T-helper 17 cell (primary cell): ENCODE measurements around the gene FBXW2. TPM values are rescaled to one million over a fixed set of nuclear protein-coding genes. Genes with fewer than 3 reads are reported as not detected.

ENCODE experiments used
- ATAC-seq: fragments of 150-1000 bp; cut with Tn5 transposase; 2 replicates; pipeline ENCODE4 v1.10.0; 2021; ENCODE audit warnings: mild to moderate bottlenecking, moderate library complexity
- DNase-seq, 3 donors: peaks; one replicate each; pipeline versions ENCODE4 v3.0.0 to v3.0.0-alpha.2; 2020 to 2021
- H3K9me3 ChIP-seq: one replicate; pipeline ENCODE4 v1.7.0; 2013; ENCODE audit warnings: low read length, mild to moderate bottlenecking; ENCODE audit not compliant: control insufficient read depth, poor library complexity, severe bottlenecking
- H3K27ac Mint-ChIP-seq: one replicate; pipeline ENCODE4 v1.8.0; 2022; ENCODE audit warnings: mild to moderate bottlenecking, moderate library complexity, mixed read lengths
- H3K27me3 Mint-ChIP-seq: one replicate; pipeline ENCODE4 v1.8.0; 2022; ENCODE audit warnings: mixed read lengths
- H3K36me3 Mint-ChIP-seq: one replicate; pipeline ENCODE4 v1.8.0; 2022; ENCODE audit warnings: low read depth, mixed read lengths
- H3K4me1 Mint-ChIP-seq: one replicate; pipeline ENCODE4 v1.8.0; 2022; ENCODE audit warnings: mild to moderate bottlenecking, mixed read lengths
- H3K4me3 Mint-ChIP-seq: one replicate; pipeline ENCODE4 v1.8.0; 2022; ENCODE audit warnings: mild to moderate bottlenecking, moderate library complexity, mixed read lengths
- total RNA-seq, 4 donors: library from RNA in 2 of 4; stranded (reverse) in 2 of 4; gene quantifications; one replicate each; pipeline ENCODE4 v1.2.3 and lab custom pipeline; 2022 to 2026

Gene FBXW2
- total RNA-seq, 2 donors from 2014 or later, result 60.6 to 71.2 TPM

GRCh38 chr9:120773256-120773655, 20.0 kb downstream of the FBXW2 start:
- Mint-ChIP-seq H3K27me3 (no peaks in the 10 kb centered on the region), H3K36me3 (peaks cover 15% of the 10 kb centered on the region), H3K4me1 (peaks cover 5% of the 10 kb centered on the region), H3K27ac (no peak overlapping the region), H3K4me3 (no peak overlapping the region)
- ATAC-seq (no peak), DNase-seq (no peak)
- H3K9me3 ChIP-seq, result no peaks in the 10 kb centered on the region

GRCh38 chr9:120770931-120771330, 22.3 kb downstream of the FBXW2 start:
- Mint-ChIP-seq H3K36me3 (peaks cover 14% of the 10 kb centered on the region), H3K4me1 (peaks cover 8% of the 10 kb centered on the region), H3K4me3 (no peak overlapping the region), H3K27me3 (no peaks in the 10 kb centered on the region), H3K27ac (no peak overlapping the region)
- ATAC-seq, result no peak
- no peak for DNase-seq
- H3K9me3 ChIP-seq, result no peaks in the 10 kb centered on the region

DNA sequence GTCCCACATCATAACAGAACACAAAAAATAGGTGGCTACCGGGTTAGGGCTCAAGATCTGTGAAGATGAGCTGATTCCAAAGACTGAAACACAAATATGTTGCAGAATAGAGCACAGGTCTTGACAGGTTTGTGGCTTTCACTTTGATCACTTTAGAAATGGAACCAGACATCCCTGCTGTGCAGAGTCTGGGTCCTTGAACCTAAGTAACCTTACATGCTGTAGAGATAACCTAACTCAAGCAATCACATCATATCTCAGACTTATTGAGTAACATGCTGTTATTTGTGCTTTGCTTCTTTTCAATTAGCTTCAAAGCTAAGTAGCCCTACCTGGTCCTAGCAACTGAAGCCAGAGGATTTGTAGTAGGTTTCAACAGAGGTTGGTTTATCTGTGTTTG, 24.3 kb downstream of the FBXW2 start:
- Mint-ChIP-seq H3K27me3 (no peaks in the 10 kb centered on the region), H3K4me3 (no peak overlapping the region), H3K4me1 (peaks cover 6% of the 10 kb centered on the region), H3K27ac (peak overlapping the region; percentile 81), H3K36me3 (peaks cover 12% of the 10 kb centered on the region)
- ATAC-seq, result no peak
- H3K9me3 ChIP-seq, result no peaks in the 10 kb centered on the region
- DNase-seq, result no peak

DNA sequence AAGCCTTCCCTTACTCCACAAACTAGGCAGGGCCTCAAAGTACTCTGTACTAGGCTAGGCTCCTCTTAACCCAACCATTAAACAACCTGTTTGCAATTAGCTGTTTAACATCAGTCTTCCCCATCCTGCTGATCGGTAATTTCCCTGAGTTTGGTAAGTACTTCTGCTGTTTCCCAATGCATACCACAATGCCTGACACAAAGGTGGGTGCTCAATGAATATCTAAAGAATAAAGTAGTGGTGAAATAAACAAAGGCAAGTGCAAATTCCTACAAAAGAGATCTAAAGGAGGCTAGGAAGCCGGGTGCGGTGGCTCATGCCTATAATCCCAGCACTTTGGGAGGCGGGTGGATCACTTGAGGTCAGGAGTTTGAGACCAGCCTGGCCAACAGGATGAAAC, 25.0 kb downstream of the FBXW2 start:
- Mint-ChIP-seq H3K27ac (peak overlapping the region; percentile 81), H3K36me3 (peaks cover 12% of the 10 kb centered on the region), H3K4me1 (peaks cover 6% of the 10 kb centered on the region), H3K4me3 (no peak overlapping the region), H3K27me3 (no peaks in the 10 kb centered on the region)
- DNase-seq (no peak), ATAC-seq (no peak)
- H3K9me3 ChIP-seq, result no peaks in the 10 kb centered on the region

DNA sequence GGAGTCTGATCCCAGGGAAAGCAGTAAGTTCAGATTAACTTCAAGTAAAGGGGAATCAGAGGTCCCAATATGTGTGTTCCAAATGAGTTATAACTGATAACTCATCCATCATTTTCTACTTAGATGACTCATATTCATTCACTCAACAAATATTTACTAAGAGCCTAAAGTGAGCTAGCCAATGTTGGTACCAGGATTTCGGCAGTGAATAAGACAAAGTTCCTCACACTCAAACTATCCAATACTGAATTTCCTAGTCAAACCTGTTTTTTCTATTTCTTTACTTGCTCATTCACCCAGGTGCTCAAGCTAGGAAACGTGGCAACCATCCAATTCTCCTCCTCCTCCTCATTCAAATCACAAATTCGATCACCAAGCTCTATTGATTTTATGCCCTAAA, 25.8 kb downstream of the FBXW2 start:
- H3K9me3 ChIP-seq, result no peaks in the 10 kb centered on the region
- ATAC-seq, result no peak
- Mint-ChIP-seq H3K4me3 (no peak overlapping the region), H3K4me1 (peaks cover 6% of the 10 kb centered on the region), H3K27me3 (no peaks in the 10 kb centered on the region), H3K27ac (peak overlapping the region; percentile 81), H3K36me3 (peaks cover 12% of the 10 kb centered on the region)
- no peak for DNase-seq

DNA sequence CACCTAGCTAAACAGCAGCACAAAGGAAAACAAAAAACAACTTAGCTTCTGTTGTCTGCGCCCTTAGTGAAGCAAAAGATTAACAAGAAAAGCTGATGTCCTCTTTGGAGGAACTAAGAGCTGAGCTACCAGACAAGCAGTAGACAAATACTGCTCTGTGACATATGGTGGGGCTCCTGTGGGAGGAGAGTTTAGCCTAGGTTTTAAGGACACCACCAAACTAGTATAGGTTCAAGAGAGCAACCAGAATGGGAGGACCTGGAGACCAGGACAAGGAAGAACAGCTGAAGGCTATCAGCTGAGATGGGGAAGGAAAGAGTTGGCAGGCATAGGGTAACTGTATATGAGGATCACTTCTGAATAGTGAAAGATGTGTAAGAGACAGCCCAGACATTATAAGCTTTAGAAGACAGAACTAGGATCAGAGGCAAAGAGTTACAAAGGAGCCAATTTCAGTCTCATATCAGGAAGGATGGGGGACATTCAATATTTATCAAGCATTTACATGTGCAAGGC, 27.2 kb downstream of the FBXW2 start:
- H3K9me3 ChIP-seq, result no peaks in the 10 kb centered on the region
- Mint-ChIP-seq H3K27ac (peak overlapping the region; percentile 67), H3K4me3 (no peak overlapping the region), H3K4me1 (peaks cover 6% of the 10 kb centered on the region), H3K36me3 (peaks cover 9% of the 10 kb centered on the region), H3K27me3 (no peaks in the 10 kb centered on the region)
- DNase-seq (no peak), ATAC-seq (no peak)

DNA sequence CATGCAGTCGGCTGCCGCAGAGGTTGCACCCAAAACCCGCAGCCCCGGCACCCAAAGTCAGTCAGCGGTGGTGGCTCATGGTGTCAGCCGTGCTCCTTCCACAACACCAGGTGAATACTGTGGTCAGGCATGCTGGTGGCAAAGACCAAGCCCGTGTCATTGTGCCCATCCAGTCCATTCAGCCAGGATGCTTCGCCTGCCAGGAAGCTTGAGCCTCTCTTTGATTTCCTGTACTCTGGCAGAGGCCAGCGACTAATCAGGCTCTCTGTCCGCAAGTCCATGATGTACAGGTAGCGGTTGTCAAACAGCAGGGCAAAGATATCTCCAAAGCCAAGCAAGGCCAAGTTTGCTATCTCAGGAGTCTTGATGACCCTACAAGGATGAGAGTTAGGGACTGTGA, 28.7 kb downstream of the FBXW2 start:
- Mint-ChIP-seq H3K27me3 (no peaks in the 10 kb centered on the region), H3K27ac (no peak overlapping the region), H3K36me3 (peaks cover 9% of the 10 kb centered on the region), H3K4me1 (peaks cover 6% of the 10 kb centered on the region), H3K4me3 (no peak overlapping the region)
- DNase-seq, result no peak
- no peak for ATAC-seq
- no peaks in the 10 kb centered on the region for H3K9me3 ChIP-seq

- ATAC-seq, result no peak
- Mint-ChIP-seq H3K36me3 (peaks cover 2% of the 10 kb centered on the region), H3K4me3 (no peak overlapping the region), H3K27me3 (no peaks in the 10 kb centered on the region), H3K27ac (no peak overlapping the region), H3K4me1 (peaks cover 5% of the 10 kb centered on the region)
- no peak for DNase-seq
- H3K9me3 ChIP-seq, result no peaks in the 10 kb centered on the region
Observed at GRCh38 chr9:120761006-120761405, 32.2 kb downstream of the FBXW2 start.

DNA sequence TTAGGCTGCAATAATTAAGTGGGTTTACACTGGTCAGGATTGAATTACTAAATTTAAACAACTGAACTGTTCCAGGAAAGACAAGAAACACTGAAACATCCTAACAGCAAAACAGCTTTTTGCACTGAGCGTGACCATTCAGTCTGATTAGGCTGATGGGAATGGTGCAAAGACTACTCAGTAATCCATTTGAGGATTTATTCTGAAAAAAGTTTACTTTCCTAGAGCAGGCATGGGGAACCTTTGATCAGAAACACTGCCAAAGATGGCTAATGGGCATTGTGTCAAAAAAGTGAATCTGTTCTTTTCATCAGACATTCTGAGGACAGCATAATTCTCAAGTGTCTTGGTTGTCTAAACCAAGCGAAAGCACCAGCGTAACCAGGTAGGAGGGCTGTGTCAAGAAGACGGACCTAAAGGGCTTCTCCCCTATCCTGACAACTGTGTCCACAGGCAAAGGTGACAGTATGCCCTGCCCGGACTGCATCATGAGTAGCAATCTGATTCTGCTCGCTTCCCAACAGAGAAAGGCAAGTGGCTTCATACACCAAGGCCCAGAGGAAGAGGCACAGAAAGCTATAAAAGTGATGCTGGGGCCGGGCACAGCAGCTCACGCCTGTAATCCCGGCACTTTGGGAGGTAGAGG, 33.3 kb downstream of the FBXW2 start:
- peak overlapping the region; percentile 72 for H3K27ac Mint-ChIP-seq
- no peaks in the 10 kb centered on the region for H3K27me3 Mint-ChIP-seq
- H3K36me3 Mint-ChIP-seq, result no peaks in the 10 kb centered on the region
- DNase-seq, result no peak
- H3K9me3 ChIP-seq, result no peaks in the 10 kb centered on the region
- ATAC-seq, result no peak
- peaks cover 4% of the 10 kb centered on the region for H3K4me1 Mint-ChIP-seq
- no peak overlapping the region for H3K4me3 Mint-ChIP-seq

DNA sequence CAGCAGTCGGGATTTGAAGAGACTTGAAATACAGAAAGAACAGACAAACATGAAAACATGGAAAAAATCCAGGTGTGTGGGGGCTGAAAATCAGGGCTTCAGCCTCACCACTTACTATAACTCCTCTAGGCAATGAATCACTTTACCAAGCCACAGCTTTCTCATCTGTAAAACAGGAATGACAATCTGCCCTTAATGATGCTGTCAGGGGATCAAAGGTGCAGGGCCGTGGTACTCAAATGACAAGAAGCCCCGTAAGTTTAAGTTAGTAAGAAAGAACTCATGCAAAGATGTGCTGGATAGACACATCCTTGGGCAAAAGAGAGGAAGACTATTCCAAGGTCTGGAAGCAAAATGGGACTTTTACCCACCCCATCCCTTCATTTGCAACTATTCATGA, 34.7 kb downstream of the FBXW2 start:
- Mint-ChIP-seq H3K27ac (peak overlapping the region; percentile 72), H3K4me1 (peaks cover 4% of the 10 kb centered on the region), H3K36me3 (no peaks in the 10 kb centered on the region), H3K27me3 (no peaks in the 10 kb centered on the region), H3K4me3 (no peak overlapping the region)
- DNase-seq (no peak), ATAC-seq (no peak)
- H3K9me3 ChIP-seq, result no peaks in the 10 kb centered on the region

- H3K4me1 Mint-ChIP-seq, result peaks cover 4% of the 10 kb centered on the region
- peak overlapping the region; percentile 72 for H3K27ac Mint-ChIP-seq
- H3K4me3 Mint-ChIP-seq, result no peak overlapping the region
Observed at GRCh38 chr9:120757026-120757913, 35.9 kb downstream of the FBXW2 start.

GRCh38 chr9:120756531-120756930, 36.7 kb downstream of the FBXW2 start:
- Mint-ChIP-seq H3K27me3 (no peaks in the 10 kb centered on the region), H3K4me3 (no peak overlapping the region), H3K4me1 (peaks cover 4% of the 10 kb centered on the region), H3K27ac (peak overlapping the region; percentile 16), H3K36me3 (no peaks in the 10 kb centered on the region)
- DNase-seq (no peak), ATAC-seq (no peak)
- H3K9me3 ChIP-seq, result no peaks in the 10 kb centered on the region

More at GRCh38 chr9:120757026-120757913, 35.9 kb downstream of the FBXW2 start:
- no peaks in the 10 kb centered on the region for H3K27me3 Mint-ChIP-seq
- no peaks in the 10 kb centered on the region for H3K9me3 ChIP-seq
- DNase-seq, result no peak
- no peak for ATAC-seq
- no peaks in the 10 kb centered on the region for H3K36me3 Mint-ChIP-seq

DNA sequence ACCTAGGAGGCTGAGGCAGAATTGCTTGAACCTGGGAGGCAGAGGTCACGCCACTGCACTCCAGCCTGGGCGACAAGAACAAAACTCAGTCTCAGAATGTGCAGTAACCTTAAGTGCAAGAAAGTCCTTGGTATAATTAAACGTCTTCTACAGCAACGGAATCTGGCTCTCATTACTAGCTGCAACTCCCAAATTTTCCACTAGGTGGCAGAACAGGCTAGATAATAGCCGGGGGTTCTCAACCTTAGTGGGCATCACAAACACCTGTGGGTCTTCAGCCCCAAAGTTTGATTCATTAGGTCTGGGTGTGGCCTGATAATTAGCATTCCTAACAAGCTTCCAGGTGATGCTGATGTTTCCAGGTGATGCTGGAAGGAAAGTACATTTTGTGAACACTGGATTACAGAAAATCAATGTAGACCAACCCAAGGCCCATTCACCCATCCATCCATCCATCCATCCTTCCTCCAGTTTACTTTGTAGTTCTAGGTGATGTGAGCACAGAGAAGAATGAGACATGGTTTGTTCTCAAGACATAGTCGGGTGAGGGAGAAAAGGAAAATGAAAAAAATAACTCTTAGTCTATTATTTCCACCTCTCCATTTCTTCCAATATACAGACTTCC, 37.3 kb downstream of the FBXW2 start:
- H3K9me3 ChIP-seq, result no peaks in the 10 kb centered on the region
- ATAC-seq, result peak; percentile 77
- Mint-ChIP-seq H3K27ac (peak overlapping the region; percentile 16), H3K36me3 (no peaks in the 10 kb centered on the region), H3K4me1 (peaks cover 4% of the 10 kb centered on the region), H3K4me3 (no peak overlapping the region), H3K27me3 (no peaks in the 10 kb centered on the region)
- peak; percentile 29 to 62 (median 45) for DNase-seq
